HG03108 (cell line): ENCODE results near the gene ZNF333.

Experiments
- ATAC-seq: cut with Tn5 transposase; IDR thresholded peaks from one replicate; pipeline ENCODE4 v1.9.1; 2021; ENCODE audit warnings: moderate library complexity; ENCODE audit not compliant: unreplicated experiment

Gene ZNF333

GRCh38 chr19:14689598-14690503 lies at the start of gene ZNF333:
TSS of gene ZNF333 (plus strand) at chr19:14690048. CDS start at chr19:14693492, 3,444 bp downstream.
- peak; percentile 86 for ATAC-seq

GRCh38 chr19:14648506-14648905 lies 41.3 kb upstream of the ZNF333 start:
- no peak for ATAC-seq

- ATAC-seq = no peak
Measured at GRCh38 chr19:14649020-14649419, 40.8 kb upstream of the ZNF333 start.

- ATAC-seq = no peak
Measured at GRCh38 chr19:14650161-14650560, 39.7 kb upstream of the ZNF333 start.

GRCh38 chr19:14654786-14655560 lies 34.9 kb upstream of the ZNF333 start:
- ATAC-seq = no peak

GRCh38 chr19:14655726-14656125 lies 34.1 kb upstream of the ZNF333 start:
- no peak for ATAC-seq

- no peak for ATAC-seq
Measured at GRCh38 chr19:14659874-14660489, 29.9 kb upstream of the ZNF333 start.

- ATAC-seq = no peak
Measured at GRCh38 chr19:14661372-14661924, 28.4 kb upstream of the ZNF333 start.

GRCh38 chr19:14669940-14670339 lies 19.9 kb upstream of the ZNF333 start:
- ATAC-seq = no peak

- ATAC-seq = no peak
Measured at GRCh38 chr19:14670408-14670807, 19.4 kb upstream of the ZNF333 start.

- no peak for ATAC-seq
Measured at GRCh38 chr19:14672188-14672872, 17.5 kb upstream of the ZNF333 start.

GRCh38 chr19:14673088-14673487 lies 16.8 kb upstream of the ZNF333 start:
- no peak for ATAC-seq

GRCh38 chr19:14674764-14675163 lies 15.1 kb upstream of the ZNF333 start, which contains the start of gene ADGRE3:
TSS of gene ADGRE3 (minus strand) at chr19:14674844. CDS start at chr19:14674770, 74 bp downstream.
- ATAC-seq = no peak

- no peak for ATAC-seq
Measured at GRCh38 chr19:14676762-14677161, 13.1 kb upstream of the ZNF333 start.

- ATAC-seq = no peak
Measured at GRCh38 chr19:14677464-14677863, 12.4 kb upstream of the ZNF333 start.

- ATAC-seq = no peak
Measured at GRCh38 chr19:14678199-14678598, 11.6 kb upstream of the ZNF333 start.

GRCh38 chr19:14682084-14682483 lies 7.8 kb upstream of the ZNF333 start:
- ATAC-seq = no peak

GRCh38 chr19:14683439-14683838 lies 6.4 kb upstream of the ZNF333 start:
- no peak for ATAC-seq

- ATAC-seq = no peak
Measured at GRCh38 chr19:14686411-14686810, 3.4 kb upstream of the ZNF333 start.

- ATAC-seq = no peak
Measured at GRCh38 chr19:14694641-14695266, 4.9 kb downstream of the ZNF333 start.
